Measurements from ENCODE around the gene PDGFB. TPM values are rescaled to one million over a fixed set of nuclear protein-coding genes. Genes with fewer than 3 reads are reported as not detected.

The PDGFB gene
- total RNA-seq, 1 experiment from 2014 or later = 78.0 TPM

GRCh38 chr22:39238101-39238466 lies 6.7 kb downstream of the PDGFB start:
- TF ChIP-seq POLR2AphosphoS5 (IDR thresholded peaks at IDR 0.05; ENCODE audit: low read depth, low read length) = no peak
- TF ChIP-seq CTCF (IDR thresholded peaks at IDR 0.05) = no peak
- TF ChIP-seq TCF7L2 (IDR thresholded peaks at IDR 0.05; ENCODE audit: low read depth, low read length) = no peak
- TF ChIP-seq REST (IDR thresholded peaks at IDR 0.05; ENCODE audit: insufficient read depth in 1 of 2, low read depth in 2 of 2, low read length in 1 of 2) = no peak
- no peak for TF ChIP-seq SIN3A (IDR thresholded peaks at IDR 0.05; ENCODE audit: borderline replicate concordance, insufficient read depth, low read depth, low read length)
- intact Hi-C loops (cut with micrococcal nuclease; ENCODE audit: unreplicated experiment) = no loop called here

GRCh38 chr22:39237318-39238100 lies 7.3 kb downstream of the PDGFB start:
- TF ChIP-seq POLR2AphosphoS5 (IDR thresholded peaks at IDR 0.05; ENCODE audit: low read depth, low read length) (no peak), SIN3A (IDR thresholded peaks at IDR 0.05; ENCODE audit: borderline replicate concordance, insufficient read depth, low read depth, low read length) (no peak), REST (IDR thresholded peaks at IDR 0.05; ENCODE audit: insufficient read depth in 1 of 2, low read depth in 2 of 2, low read length in 1 of 2) (no peak), TCF7L2 (IDR thresholded peaks at IDR 0.05; ENCODE audit: low read depth, low read length) (no peak), CTCF (IDR thresholded peaks at IDR 0.05) (no peak)
- Histone ChIP-seq H3K36me3 (ENCODE audit: control insufficient read depth, insufficient read depth, low read length) (peaks cover 4% of the 10 kb centered on the region; the same call in 1 of the 2 replicates), H3K27ac (ENCODE audit: low read length) (peak overlapping the region; percentile 89), H3K9me3 (ENCODE audit: control insufficient read depth, insufficient read depth, low read depth, low read length) (no peaks in the 10 kb centered on the region), H3K4me3 (ENCODE audit: low read depth in 2 of 2, low read length in 2 of 2) (peak overlapping the region in 1 of 2 experiments; percentile 26; a peak in 2 of 4 replicates), H3K4me1 (ENCODE audit: control insufficient read depth, insufficient read depth, low read length) (peaks cover 65% of the 10 kb centered on the region), H3K27me3 (ENCODE audit: control insufficient read depth, insufficient read depth, low read length) (no peaks in the 10 kb centered on the region)
- CTCF ChIA-PET = no interaction called here
- ATAC-seq (peak; percentile 14; the same call in 1 of the 2 replicates), DNase-seq (ENCODE audit: low read depth, low spot score) (no peak)
- no TSS peak for BruUV-seq (replicated peaks)
- in situ Hi-C loops (cut with HindIII; ENCODE audit: low pct_unique_long_range_greater_than_20kb, low sequenced_read_pairs) = no loop called here
- intact Hi-C loops (cut with micrococcal nuclease; ENCODE audit: unreplicated experiment) = no loop called here
- POLR2A ChIA-PET = no interaction called here

More at GRCh38 chr22:39238101-39238466, 6.7 kb downstream of the PDGFB start:
- Histone ChIP-seq H3K4me1 (ENCODE audit: control insufficient read depth, insufficient read depth, low read length) (peaks cover 65% of the 10 kb centered on the region), H3K27ac (ENCODE audit: low read length) (peak overlapping the region; percentile 89), H3K27me3 (ENCODE audit: control insufficient read depth, insufficient read depth, low read length) (no peaks in the 10 kb centered on the region), H3K4me3 (ENCODE audit: low read depth in 2 of 2, low read length in 2 of 2) (peak overlapping the region in 1 of 2 experiments; percentile 26; a peak in 2 of 4 replicates), H3K9me3 (ENCODE audit: control insufficient read depth, insufficient read depth, low read depth, low read length) (no peaks in the 10 kb centered on the region), H3K36me3 (ENCODE audit: control insufficient read depth, insufficient read depth, low read length) (0 out of 2 replicates have a peak, but pooled peaks cover 2% of the 10 kb centered on the region)
- BruUV-seq (replicated peaks) = no TSS peak
- ATAC-seq (no peak), DNase-seq (ENCODE audit: low read depth, low spot score) (no peak)
- CTCF ChIA-PET = no interaction called here
- POLR2A ChIA-PET = no interaction called here
- in situ Hi-C loops (cut with HindIII; ENCODE audit: low pct_unique_long_range_greater_than_20kb, low sequenced_read_pairs) = no loop called here
